ENCODE results near the gene NSUN4.

DNA sequence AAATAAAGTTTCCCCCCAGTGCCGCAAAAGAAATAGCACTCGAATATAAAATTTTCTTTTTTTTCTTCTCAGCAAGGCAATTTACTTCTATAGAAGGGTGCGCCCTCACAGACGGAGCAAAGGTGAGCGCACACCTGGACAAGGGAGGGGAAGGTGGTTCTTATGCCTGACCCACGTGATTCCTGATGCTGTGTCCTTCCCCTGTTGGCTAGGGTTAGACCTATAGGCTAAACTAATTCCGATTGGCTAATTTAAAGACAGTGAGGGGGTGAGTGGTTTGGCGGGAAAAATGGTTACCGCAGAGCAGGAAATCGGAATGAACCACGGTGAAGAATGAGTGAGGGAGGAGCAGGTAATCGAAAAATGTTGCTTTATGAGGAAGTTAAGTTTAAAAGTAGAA, 52.9 kb downstream of the NSUN4 start:
- TF ChIP-seq SUZ12 (IDR thresholded peaks at IDR 0.05; ENCODE audit: extremely low read depth, insufficient read depth, insufficient read length) (no peak), YY1 (IDR thresholded peaks at IDR 0.05; ENCODE audit: insufficient read depth, insufficient read length) (no peak), ZNF274 (IDR thresholded peaks at IDR 0.05; ENCODE audit: low read depth, low read length) (no peak)
